GM23338 (cell line): Measurements from ENCODE around the gene MTREX. TPM values are rescaled to one million over a fixed set of nuclear protein-coding genes. Genes with fewer than 3 reads are reported as not detected.
A peak's percentile ranks its signal among the peaks of the same experiment; 100 is the strongest.

Source experiments
- ATAC-seq: fragments of 200-7000 bp; cut with Tn5 transposase; 3 replicates; pipeline ENCODE4 v1.9.1; 2020
- DNase-seq: peaks from one replicate; pipeline ENCODE4 v3.0.0-alpha.2; 2015; ENCODE audit warnings: low spot score
- H2AFZ ChIP-seq: fragments of 200-600 bp; sonication (generic); 2 replicates; pipeline ENCODE4 v1.8.0; 2016; ENCODE audit warnings: antibody characterized with exemption, mild to moderate bottlenecking, moderate library complexity
- H3F3A ChIP-seq: fragments of 200-600 bp; sonication (generic); replicated peaks from 2 replicates; pipeline ENCODE4 v1.8.0; 2017; ENCODE audit warnings: antibody characterized with exemption, mixed run types, low read depth
- H3K27ac ChIP-seq: fragments of 200-600 bp; sonication (generic); 2 replicates; pipeline ENCODE4 v1.6.1; 2016; ENCODE audit warnings: low read depth
- H3K27me3 ChIP-seq: fragments of 200-600 bp; sonication (generic); 2 replicates; pipeline ENCODE4 v1.8.0; 2016; ENCODE audit warnings: mild to moderate bottlenecking, mixed run types, moderate library complexity; ENCODE audit not compliant: insufficient read depth
- H3K36me3 ChIP-seq: fragments of 200-600 bp; sonication (generic); 2 replicates; pipeline ENCODE4 v1.8.0; 2016; ENCODE audit warnings: mild to moderate bottlenecking; ENCODE audit not compliant: insufficient read depth
- H3K4me1 ChIP-seq: fragments of 200-600 bp; sonication (generic); 2 replicates; pipeline ENCODE4 v1.8.0; 2016; ENCODE audit warnings: mild to moderate bottlenecking, moderate library complexity; ENCODE audit not compliant: insufficient read depth
- H3K4me2 ChIP-seq: fragments of 200-600 bp; sonication (generic); 2 replicates; pipeline ENCODE4 v1.7.1; 2017; ENCODE audit warnings: mixed run types
- H3K4me3 ChIP-seq: fragments of 200-600 bp; sonication (generic); 2 replicates; pipeline ENCODE4 v1.6.1; 2016; ENCODE audit warnings: mixed run types
- H3K79me2 ChIP-seq: fragments of 200-600 bp; sonication (generic); replicated peaks from 2 replicates; pipeline ENCODE4 v1.8.0; 2017; ENCODE audit warnings: mild to moderate bottlenecking; ENCODE audit not compliant: insufficient read depth
- H3K9me2 ChIP-seq: fragments of 200-600 bp; sonication (generic); 2 replicates; pipeline ENCODE4 v1.8.0; 2017; ENCODE audit not compliant: insufficient read depth
- H4K20me1 ChIP-seq: fragments of 200-600 bp; sonication (generic); replicated peaks from 2 replicates; pipeline ENCODE4 v1.8.0; 2017; ENCODE audit warnings: mild to moderate bottlenecking; ENCODE audit not compliant: insufficient read depth
- H3K27ac Mint-ChIP-seq: 2 replicates; pipeline ENCODE4 v1.8.0; 2020; ENCODE audit warnings: inconsistent platforms, mild to moderate bottlenecking, moderate library complexity, mixed read lengths
- H3K27me3 Mint-ChIP-seq: 3 replicates; pipeline ENCODE4 v1.8.0; 2022; ENCODE audit warnings: low read depth, mild to moderate bottlenecking, moderate library complexity, mixed read lengths, inconsistent platforms; ENCODE audit not compliant: insufficient read depth, poor library complexity
- H3K36me3 Mint-ChIP-seq: 3 replicates; pipeline ENCODE4 v1.8.0; 2021; ENCODE audit warnings: low read depth, mild to moderate bottlenecking, inconsistent platforms, moderate library complexity, mixed read lengths
- H3K4me1 Mint-ChIP-seq: 3 replicates; pipeline ENCODE4 v1.8.0; 2020; ENCODE audit warnings: mild to moderate bottlenecking, inconsistent platforms, mixed read lengths
- H3K4me3 Mint-ChIP-seq: 3 replicates; pipeline ENCODE4 v1.8.0; 2021; ENCODE audit warnings: moderate library complexity, mild to moderate bottlenecking, inconsistent platforms, mixed read lengths
- H3K9me3 Mint-ChIP-seq: 3 replicates; pipeline ENCODE4 v1.8.0; 2020; ENCODE audit warnings: moderate library complexity, mild to moderate bottlenecking, inconsistent platforms, mixed read lengths
- EZH2 ChIP-seq: fragments of 200-600 bp; sonication (generic); IDR thresholded peaks from one replicate; pipeline ENCODE4 v1.8.0; 2017; ENCODE audit warnings: antibody characterized with exemption, mild to moderate bottlenecking, low read depth; ENCODE audit not compliant: unreplicated experiment
- EZH2phosphoT487 ChIP-seq: fragments of 200-600 bp; sonication (generic); IDR thresholded peaks from one replicate; pipeline ENCODE4 v1.8.1; 2018; ENCODE audit warnings: antibody characterized with exemption; ENCODE audit not compliant: unreplicated experiment
- JUNB ChIP-seq: IDR thresholded peaks from one replicate; pipeline ENCODE4 v1.6.1; 2016; ENCODE audit warnings: antibody characterized with exemption; ENCODE audit not compliant: unreplicated experiment
- ZNF114 ChIP-seq: fragments of 250-450 bp; sonication (Bioruptor Pico); IDR thresholded peaks from 2 replicates; pipeline ENCODE4 v1.5.0; 2020; ENCODE audit warnings: mild to moderate bottlenecking, moderate library complexity
- ZNF331 ChIP-seq: fragments of 250-450 bp; sonication (Bioruptor Pico); IDR thresholded peaks from 2 replicates; pipeline ENCODE4 v1.5.0; 2020; ENCODE audit warnings: low read depth, mild to moderate bottlenecking, moderate library complexity
- polyA plus RNA-seq: library from polyadenylated mRNA; unstranded; fragments of >200 nt; fragmentation: Nextera tagmentation; extraction: Ambion mirVana; gene quantifications from 2 replicates; pipeline ENCODE4 v1.2.1, GENCODE V29; 2016
- total RNA-seq: library from RNA; depleted of rRNA; stranded (reverse); fragments of >200 nt; shearing (Covaris generic); gene quantifications from 2 replicates; pipeline ENCODE4 v1.2.3, GENCODE V29; 2014
- TF ChIP-seq, protein P1 (sequence below): fragments of 250-450 bp; sonication (Bioruptor Pico); IDR thresholded peaks from 2 replicates; pipeline ENCODE4 v1.5.0; 2020; ENCODE audit warnings: mild to moderate bottlenecking, moderate library complexity
- TF ChIP-seq, protein P2 (sequence below): IDR thresholded peaks from 2 replicates; pipeline ENCODE4 v1.6.1; 2016; ENCODE audit warnings: antibody characterized with exemption
- TF ChIP-seq, protein P3 (sequence below), 2 experiments: fragments of 200-600 bp in 1 of 2; sonication (generic) in 1 of 2; conservative IDR thresholded peaks; 2 replicates each; pipeline versions ENCODE4 v1.5.1 to v1.6.1; 2016 to 2017; ENCODE audit warnings: antibody characterized with exemption in 2 of 2, low read depth in 2 of 2, mild to moderate bottlenecking in 2 of 2, moderate library complexity in 1 of 2

The MTREX gene
- total and polyA plus RNA-seq, 2 experiments from 2014 or later = 47.5 to 94.9 TPM

DNA sequence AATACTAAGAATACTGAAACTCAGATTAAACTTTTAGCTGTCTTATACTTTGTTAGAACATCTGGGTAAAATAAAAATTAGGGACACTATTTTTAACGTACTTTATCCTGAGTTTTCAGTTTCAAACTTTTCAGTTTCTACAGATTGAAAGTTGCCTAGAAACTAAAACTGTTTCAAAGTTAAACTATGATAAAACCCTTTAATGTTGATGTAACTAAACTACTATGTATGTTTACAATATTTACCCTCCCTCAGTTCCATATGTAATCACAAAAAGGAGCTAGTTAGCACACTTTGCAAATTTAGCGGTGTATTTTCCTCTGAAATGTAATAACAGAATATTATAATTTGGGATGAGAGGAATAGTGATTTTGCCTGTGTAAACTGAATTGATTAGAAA is 105.9 kb downstream of the MTREX start (continued):
- TF ChIP-seq, protein P1, sequence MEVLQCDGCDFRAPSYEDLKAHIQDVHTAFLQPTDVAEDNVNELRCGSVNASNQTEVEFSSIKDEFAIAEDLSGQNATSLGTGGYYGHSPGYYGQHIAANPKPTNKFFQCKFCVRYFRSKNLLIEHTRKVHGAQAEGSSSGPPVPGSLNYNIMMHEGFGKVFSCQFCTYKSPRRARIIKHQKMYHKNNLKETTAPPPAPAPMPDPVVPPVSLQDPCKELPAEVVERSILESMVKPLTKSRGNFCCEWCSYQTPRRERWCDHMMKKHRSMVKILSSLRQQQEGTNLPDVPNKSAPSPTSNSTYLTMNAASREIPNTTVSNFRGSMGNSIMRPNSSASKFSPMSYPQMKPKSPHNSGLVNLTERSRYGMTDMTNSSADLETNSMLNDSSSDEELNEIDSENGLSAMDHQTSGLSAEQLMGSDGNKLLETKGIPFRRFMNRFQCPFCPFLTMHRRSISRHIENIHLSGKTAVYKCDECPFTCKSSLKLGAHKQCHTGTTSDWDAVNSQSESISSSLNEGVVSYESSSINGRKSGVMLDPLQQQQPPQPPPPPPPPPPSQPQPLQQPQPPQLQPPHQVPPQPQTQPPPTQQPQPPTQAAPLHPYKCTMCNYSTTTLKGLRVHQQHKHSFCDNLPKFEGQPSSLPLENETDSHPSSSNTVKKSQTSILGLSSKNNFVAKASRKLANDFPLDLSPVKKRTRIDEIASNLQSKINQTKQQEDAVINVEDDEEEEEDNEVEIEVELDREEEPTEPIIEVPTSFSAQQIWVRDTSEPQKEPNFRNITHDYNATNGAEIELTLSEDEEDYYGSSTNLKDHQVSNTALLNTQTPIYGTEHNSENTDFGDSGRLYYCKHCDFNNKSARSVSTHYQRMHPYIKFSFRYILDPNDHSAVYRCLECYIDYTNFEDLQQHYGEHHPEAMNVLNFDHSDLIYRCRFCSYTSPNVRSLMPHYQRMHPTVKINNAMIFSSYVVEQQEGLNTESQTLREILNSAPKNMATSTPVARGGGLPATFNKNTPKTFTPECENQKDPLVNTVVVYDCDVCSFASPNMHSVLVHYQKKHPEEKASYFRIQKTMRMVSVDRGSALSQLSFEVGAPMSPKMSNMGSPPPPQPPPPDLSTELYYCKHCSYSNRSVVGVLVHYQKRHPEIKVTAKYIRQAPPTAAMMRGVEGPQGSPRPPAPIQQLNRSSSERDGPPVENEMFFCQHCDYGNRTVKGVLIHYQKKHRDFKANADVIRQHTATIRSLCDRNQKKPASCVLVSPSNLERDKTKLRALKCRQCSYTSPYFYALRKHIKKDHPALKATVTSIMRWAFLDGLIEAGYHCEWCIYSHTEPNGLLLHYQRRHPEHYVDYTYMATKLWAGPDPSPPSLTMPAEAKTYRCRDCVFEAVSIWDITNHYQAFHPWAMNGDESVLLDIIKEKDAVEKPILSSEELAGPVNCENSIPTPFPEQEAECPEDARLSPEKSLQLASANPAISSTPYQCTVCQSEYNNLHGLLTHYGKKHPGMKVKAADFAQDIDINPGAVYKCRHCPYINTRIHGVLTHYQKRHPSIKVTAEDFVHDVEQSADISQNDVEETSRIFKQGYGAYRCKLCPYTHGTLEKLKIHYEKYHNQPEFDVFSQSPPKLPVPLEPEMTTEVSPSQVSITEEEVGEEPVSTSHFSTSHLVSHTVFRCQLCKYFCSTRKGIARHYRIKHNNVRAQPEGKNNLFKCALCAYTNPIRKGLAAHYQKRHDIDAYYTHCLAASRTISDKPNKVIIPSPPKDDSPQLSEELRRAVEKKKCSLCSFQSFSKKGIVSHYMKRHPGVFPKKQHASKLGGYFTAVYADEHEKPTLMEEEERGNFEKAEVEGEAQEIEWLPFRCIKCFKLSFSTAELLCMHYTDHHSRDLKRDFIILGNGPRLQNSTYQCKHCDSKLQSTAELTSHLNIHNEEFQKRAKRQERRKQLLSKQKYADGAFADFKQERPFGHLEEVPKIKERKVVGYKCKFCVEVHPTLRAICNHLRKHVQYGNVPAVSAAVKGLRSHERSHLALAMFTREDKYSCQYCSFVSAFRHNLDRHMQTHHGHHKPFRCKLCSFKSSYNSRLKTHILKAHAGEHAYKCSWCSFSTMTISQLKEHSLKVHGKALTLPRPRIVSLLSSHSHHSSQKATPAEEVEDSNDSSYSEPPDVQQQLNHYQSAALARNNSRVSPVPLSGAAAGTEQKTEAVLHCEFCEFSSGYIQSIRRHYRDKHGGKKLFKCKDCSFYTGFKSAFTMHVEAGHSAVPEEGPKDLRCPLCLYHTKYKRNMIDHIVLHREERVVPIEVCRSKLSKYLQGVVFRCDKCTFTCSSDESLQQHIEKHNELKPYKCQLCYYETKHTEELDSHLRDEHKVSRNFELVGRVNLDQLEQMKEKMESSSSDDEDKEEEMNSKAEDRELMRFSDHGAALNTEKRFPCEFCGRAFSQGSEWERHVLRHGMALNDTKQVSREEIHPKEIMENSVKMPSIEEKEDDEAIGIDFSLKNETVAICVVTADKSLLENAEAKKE (CRISPR knock-in tag) = no peak
- TF ChIP-seq, protein P2, sequence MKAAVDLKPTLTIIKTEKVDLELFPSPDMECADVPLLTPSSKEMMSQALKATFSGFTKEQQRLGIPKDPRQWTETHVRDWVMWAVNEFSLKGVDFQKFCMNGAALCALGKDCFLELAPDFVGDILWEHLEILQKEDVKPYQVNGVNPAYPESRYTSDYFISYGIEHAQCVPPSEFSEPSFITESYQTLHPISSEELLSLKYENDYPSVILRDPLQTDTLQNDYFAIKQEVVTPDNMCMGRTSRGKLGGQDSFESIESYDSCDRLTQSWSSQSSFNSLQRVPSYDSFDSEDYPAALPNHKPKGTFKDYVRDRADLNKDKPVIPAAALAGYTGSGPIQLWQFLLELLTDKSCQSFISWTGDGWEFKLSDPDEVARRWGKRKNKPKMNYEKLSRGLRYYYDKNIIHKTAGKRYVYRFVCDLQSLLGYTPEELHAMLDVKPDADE = no peak
- no peak for TF ChIP-seq EZH2phosphoT487

DNA sequence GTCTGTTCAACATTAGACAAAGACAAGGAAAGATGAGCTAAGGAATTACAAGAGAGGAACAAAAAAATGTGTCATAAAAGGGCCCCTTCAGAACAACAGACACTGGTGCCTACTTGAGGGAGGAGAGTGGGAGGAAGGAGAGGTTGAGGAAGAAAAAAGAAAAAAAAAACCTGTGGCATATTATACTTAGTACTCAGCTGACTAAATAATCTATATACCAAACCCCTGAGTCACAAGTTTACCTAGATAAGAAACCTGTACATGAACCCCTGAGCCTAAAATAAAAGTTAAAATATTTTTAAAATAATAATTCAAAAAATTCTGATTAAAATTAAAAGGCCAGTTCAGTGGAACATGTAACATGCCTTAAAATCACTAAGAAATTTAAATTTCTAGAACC is 107.3 kb downstream of the MTREX start:
- Mint-ChIP-seq H3K4me3 (no peak overlapping the region), H3K36me3 (peaks cover 25% of the 10 kb centered on the region; the same call in 2 of the 3 replicates), H3K27me3 (peaks cover 2% of the 10 kb centered on the region), H3K9me3 (no peaks in the 10 kb centered on the region), H3K27ac (peak overlapping the region; percentile 70; the same call in 1 of the 2 replicates), H3K4me1 (peaks cover 8% of the 10 kb centered on the region; the same call in 2 of the 3 replicates)
- ATAC-seq (no peak), DNase-seq (no peak)
- Histone ChIP-seq H3K4me2 (no peak overlapping the region), H4K20me1 (no peaks in the 10 kb centered on the region), H3F3A (no peaks in the 10 kb centered on the region; the same call in 1 of the 2 replicates), H3K9me2 (no peaks in the 10 kb centered on the region), H3K27me3 (no peaks in the 10 kb centered on the region), H3K79me2 (no peaks in the 10 kb centered on the region), H3K36me3 (no peaks in the 10 kb centered on the region; the same call in 1 of the 2 replicates), H2AFZ (no peak overlapping the region), H3K4me1 (peaks cover 8% of the 10 kb centered on the region; the same call in 1 of the 2 replicates), H3K4me3 (no peak overlapping the region), H3K27ac (no peak overlapping the region)
- TF ChIP-seq ZNF331 (CRISPR knock-in tag) (no peak), EZH2 (no peak), ZNF114 (CRISPR knock-in tag) (no peak), JUNB (no peak)
- TF ChIP-seq, protein P3, sequence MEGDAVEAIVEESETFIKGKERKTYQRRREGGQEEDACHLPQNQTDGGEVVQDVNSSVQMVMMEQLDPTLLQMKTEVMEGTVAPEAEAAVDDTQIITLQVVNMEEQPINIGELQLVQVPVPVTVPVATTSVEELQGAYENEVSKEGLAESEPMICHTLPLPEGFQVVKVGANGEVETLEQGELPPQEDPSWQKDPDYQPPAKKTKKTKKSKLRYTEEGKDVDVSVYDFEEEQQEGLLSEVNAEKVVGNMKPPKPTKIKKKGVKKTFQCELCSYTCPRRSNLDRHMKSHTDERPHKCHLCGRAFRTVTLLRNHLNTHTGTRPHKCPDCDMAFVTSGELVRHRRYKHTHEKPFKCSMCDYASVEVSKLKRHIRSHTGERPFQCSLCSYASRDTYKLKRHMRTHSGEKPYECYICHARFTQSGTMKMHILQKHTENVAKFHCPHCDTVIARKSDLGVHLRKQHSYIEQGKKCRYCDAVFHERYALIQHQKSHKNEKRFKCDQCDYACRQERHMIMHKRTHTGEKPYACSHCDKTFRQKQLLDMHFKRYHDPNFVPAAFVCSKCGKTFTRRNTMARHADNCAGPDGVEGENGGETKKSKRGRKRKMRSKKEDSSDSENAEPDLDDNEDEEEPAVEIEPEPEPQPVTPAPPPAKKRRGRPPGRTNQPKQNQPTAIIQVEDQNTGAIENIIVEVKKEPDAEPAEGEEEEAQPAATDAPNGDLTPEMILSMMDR (conservative IDR thresholded peaks at IDR 0.05; ENCODE audit: low read depth in 2 of 2) = no peak
